ENCODE data around the gene LRG1. TPM values are rescaled to one million over a fixed set of nuclear protein-coding genes. Genes with fewer than 3 reads are reported as not detected.

The LRG1 gene
- total RNA-seq, 4 donors from 2014 or later, result 0.65 to 2.0 (median 1.3) TPM

DNA sequence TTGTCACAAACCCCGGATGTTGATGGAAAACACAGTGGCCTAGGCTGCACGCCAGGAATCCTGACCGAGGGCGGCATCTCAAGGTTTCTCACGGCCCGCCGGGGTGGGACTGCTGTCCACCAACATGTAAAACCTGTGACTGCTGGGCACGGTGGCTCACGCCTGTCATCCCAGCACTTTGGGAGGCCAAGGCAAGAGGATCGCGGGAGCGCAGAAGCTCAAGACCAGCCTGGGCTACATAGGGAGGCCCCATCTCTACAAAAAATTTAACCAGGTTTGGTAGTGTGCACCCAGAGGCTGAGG, 32.7 kb downstream of the LRG1 start:
- TF ChIP-seq, protein P1, sequence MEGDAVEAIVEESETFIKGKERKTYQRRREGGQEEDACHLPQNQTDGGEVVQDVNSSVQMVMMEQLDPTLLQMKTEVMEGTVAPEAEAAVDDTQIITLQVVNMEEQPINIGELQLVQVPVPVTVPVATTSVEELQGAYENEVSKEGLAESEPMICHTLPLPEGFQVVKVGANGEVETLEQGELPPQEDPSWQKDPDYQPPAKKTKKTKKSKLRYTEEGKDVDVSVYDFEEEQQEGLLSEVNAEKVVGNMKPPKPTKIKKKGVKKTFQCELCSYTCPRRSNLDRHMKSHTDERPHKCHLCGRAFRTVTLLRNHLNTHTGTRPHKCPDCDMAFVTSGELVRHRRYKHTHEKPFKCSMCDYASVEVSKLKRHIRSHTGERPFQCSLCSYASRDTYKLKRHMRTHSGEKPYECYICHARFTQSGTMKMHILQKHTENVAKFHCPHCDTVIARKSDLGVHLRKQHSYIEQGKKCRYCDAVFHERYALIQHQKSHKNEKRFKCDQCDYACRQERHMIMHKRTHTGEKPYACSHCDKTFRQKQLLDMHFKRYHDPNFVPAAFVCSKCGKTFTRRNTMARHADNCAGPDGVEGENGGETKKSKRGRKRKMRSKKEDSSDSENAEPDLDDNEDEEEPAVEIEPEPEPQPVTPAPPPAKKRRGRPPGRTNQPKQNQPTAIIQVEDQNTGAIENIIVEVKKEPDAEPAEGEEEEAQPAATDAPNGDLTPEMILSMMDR (IDR thresholded peaks at IDR 0.05; ENCODE audit: low read depth), result no peak

DNA sequence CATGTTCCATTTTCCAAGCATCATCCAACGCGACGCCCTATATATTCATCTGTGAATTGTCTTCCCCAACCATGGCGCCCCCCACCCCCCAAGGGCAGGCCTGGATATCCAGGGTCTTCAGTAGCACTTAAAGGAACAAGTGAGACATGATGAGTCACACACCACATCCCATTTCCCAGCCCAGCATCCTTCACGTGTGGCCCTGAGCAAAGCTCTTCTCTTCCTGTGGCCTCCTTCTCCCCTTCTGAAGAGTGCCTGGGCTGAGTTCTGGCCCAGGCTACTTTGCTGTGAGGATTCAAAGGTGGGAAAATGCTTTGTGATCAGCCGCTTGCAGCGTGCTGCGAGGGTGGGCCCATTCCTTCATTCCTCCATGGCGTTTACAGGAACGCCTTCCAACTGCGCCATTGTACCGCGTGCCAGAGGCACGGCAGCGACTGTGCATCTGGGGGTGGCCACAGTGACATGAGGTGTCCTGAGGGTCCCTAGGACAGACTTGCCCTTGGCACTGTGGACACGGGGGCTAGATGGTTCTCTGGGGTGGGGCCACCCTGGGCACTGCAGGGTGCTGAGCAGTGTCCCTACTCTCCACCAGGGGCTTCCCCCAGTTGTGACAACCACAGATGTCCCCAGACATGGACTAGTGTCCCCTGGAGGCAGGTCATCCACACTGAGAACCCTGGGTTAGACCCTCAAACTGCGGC, 33.2 kb downstream of the LRG1 start:
- TF ChIP-seq, protein P1 (IDR thresholded peaks at IDR 0.05; ENCODE audit: low read depth), result no peak

DNA sequence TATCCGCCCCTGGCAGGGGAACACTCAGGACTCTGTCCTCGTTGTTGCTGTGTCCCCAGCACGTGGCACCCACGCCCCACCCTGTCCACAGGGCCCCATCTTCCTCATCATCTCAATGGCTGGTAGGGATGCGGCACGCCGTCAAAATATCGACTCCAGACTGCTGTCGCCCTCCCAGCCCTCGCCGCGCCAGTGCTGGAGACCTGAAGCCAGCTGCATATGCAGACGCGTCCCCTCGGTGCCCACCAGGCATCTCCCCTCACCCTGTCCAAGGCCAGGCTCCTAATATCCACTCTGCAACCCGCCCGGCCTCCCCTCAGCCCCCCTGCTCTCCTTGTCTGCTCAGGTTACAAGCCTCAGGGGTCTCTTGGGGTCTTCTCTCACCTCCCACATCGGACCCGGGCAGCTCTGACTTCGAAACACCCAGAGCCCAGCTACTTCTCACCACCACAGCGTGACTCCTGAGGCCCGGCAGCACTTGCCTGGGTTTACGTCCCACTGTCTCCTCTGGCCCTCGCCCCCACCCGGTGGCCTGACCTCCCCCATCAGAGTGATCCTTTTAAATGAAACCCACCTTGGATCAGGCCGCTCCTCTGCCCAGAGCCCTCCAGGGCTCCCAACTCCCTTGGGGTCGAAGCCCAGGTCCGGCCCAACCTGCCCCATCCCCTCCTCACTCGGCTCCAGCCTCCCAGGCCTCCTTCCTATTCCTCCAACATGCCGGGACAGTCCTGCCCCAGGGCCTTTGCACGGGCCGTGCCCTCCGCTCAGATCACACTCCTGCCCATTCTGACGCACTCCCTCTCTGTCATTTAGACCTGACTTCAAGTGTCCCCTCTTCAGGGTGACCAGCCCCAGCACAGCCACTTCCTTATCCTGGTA, 34.0 kb downstream of the LRG1 start:
- TF ChIP-seq, protein P1 (IDR thresholded peaks at IDR 0.05; ENCODE audit: low read depth), result no peak

DNA sequence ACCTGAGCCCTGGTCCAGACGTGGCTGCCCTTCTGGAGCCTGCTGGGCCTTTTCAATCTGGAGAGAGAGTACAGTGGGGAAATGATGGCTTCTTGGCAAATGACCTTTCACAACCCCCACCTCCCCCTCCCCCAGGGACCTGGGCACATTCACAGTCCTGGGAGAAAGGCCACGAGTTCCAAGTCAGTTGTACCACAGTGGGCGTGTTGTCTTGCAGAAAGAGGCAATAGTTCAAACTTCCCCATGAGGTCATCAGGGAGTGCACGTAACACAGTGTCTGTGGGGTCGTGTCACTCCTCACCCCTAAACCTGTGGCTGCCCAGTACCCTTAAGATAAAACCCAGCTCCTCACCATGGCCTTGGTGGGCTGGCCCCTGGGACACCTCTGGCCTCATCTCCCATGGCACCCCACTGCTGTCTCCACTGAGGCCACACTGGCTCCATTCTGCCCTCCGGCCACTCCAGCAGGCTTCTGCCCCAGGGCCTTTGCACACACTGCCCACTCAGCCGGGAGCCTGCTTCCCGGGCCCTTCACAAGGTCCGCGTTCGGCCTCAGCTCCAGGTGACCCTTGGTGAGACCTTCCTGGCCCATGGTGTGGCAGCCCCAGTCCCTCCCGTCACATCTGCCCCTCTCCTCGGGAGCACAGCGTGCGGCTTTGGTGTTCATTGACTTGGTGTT, 34.8 kb downstream of the LRG1 start:
- TF ChIP-seq, protein P1 (IDR thresholded peaks at IDR 0.05; ENCODE audit: low read depth), result no peak

DNA sequence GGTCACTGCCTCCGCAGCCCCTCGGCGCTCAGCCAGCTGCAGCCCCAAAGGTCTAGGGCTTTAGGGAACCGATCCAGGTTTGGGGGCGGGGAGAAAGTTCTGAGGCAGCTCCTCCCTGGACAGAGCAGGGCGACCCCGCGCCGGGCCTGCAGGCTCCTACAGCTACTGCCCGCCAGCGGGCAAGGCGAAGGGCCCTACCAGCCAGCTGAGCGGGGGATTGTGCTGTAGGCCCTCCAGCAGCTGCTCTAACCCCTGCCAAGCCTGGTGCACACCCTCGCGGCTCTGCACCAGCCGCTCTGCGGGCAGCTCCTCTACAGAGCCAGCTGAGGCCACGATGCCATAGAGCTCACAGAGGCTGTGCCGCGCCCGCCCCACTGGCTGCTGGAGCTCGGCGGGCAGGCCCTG, 35.5 kb downstream of the LRG1 start:
- TF ChIP-seq, protein P1 (IDR thresholded peaks at IDR 0.05; ENCODE audit: low read depth), result no peak

DNA sequence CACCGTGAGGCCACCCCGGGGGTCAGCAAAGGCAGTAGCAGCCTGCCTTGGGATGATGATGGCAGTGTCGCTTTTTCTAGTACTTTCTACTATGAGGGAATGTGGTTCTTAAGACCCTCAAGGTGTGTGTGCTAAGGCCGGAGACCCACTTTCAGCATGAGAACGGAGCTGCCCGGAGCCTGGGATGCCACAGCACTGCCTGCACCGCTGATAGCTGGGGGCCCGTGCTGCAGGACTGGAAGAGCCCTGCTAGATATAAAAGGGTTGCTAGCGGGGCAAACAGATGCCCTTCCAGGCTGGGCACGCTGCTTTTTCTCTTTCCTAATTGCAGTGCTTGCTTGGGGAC, 36.0 kb downstream of the LRG1 start:
- TF ChIP-seq, protein P1 (IDR thresholded peaks at IDR 0.05; ENCODE audit: low read depth), result no peak
